ENCODE measurements around the gene ATG9B. TPM values are rescaled to one million over a fixed set of nuclear protein-coding genes. Genes with fewer than 3 reads are reported as not detected.
"Not testable (repeated sequence)": the region's sequence is repeated elsewhere in the genome, so short reads cannot be mapped to it uniquely, and the experiment has no call there.

ATG9B gene
- total RNA-seq, 1 donor from 2014 or later = 11.8 TPM

GRCh38 chr7:151031011-151031410 is 6.7 kb upstream of the ATG9B start:
- no peak for TF ChIP-seq CTCF (IDR thresholded peaks at IDR 0.05; ENCODE audit: unreplicated experiment)
- Mint-ChIP-seq H3K27me3 (ENCODE audit: low read depth) (no peaks in the 10 kb centered on the region), H3K36me3 (peaks cover 2% of the 10 kb centered on the region), H3K27ac (no peak overlapping the region), H3K4me3 (no peak overlapping the region), H3K4me1 (peaks cover 29% of the 10 kb centered on the region), H3K9me3 (no peaks in the 10 kb centered on the region)
- no peak for DNase-seq (ENCODE audit: low spot score in 2 of 2, unreplicated experiment in 2 of 2)

GRCh38 chr7:151028948-151029501 is 4.7 kb upstream of the ATG9B start:
- Mint-ChIP-seq H3K27ac (peak overlapping the region; percentile 97), H3K4me1 (peaks cover 32% of the 10 kb centered on the region), H3K27me3 (ENCODE audit: low read depth) (no peaks in the 10 kb centered on the region), H3K4me3 (peak overlapping the region; percentile 91), H3K9me3 (no peaks in the 10 kb centered on the region), H3K36me3 (peaks cover 2% of the 10 kb centered on the region)
- no peak for TF ChIP-seq CTCF (IDR thresholded peaks at IDR 0.05; ENCODE audit: unreplicated experiment)
- DNase-seq (ENCODE audit: low spot score in 2 of 2, unreplicated experiment in 2 of 2) = no peak

- peaks cover 32% of the 10 kb centered on the region for H3K4me1 Mint-ChIP-seq
- peaks cover 2% of the 10 kb centered on the region for H3K36me3 Mint-ChIP-seq
- no peaks in the 10 kb centered on the region for H3K27me3 Mint-ChIP-seq (ENCODE audit: low read depth)
- H3K27ac Mint-ChIP-seq = peak within 1 kb of the TSS; percentile 97
- no peak for TF ChIP-seq CTCF (IDR thresholded peaks at IDR 0.05; ENCODE audit: unreplicated experiment)
- H3K9me3 Mint-ChIP-seq = no peaks in the 10 kb centered on the region
- DNase-seq (ENCODE audit: low spot score in 2 of 2, unreplicated experiment in 2 of 2) = peak; percentile 96 to 98
- H3K4me3 Mint-ChIP-seq = peak within 1 kb of the TSS; percentile 91
Observed at GRCh38 chr7:151028131-151028947, 4.0 kb upstream of the ATG9B start, which contains the start of gene ABCB8. Gene ABCB8, plus strand, starts transcription at chr7:151028450. Its CDS starts 66 bp downstream, at chr7:151028516.

GRCh38 chr7:151027728-151028130 is 3.4 kb upstream of the ATG9B start:
- not testable (repeated sequence) for H3K9me3 Mint-ChIP-seq; DNase-seq (ENCODE audit: low spot score in 2 of 2, unreplicated experiment in 2 of 2); H3K36me3 Mint-ChIP-seq; H3K27me3 Mint-ChIP-seq (ENCODE audit: low read depth)
- Mint-ChIP-seq H3K4me3 (peak overlapping the region; percentile 91), H3K4me1 (peaks cover 32% of the 10 kb centered on the region), H3K27ac (peak overlapping the region; percentile 97)

GRCh38 chr7:151026771-151027727 is 2.8 kb upstream of the ATG9B start:
- H3K9me3 Mint-ChIP-seq; H3K36me3 Mint-ChIP-seq; DNase-seq (ENCODE audit: low spot score in 2 of 2, unreplicated experiment in 2 of 2); H3K27me3 Mint-ChIP-seq (ENCODE audit: low read depth): not testable (repeated sequence)
- H3K4me1 Mint-ChIP-seq = peaks cover 32% of the 10 kb centered on the region
- peak overlapping the region; percentile 97 for H3K27ac Mint-ChIP-seq
- peak overlapping the region; percentile 91 for H3K4me3 Mint-ChIP-seq

- no peak for TF ChIP-seq CTCF (IDR thresholded peaks at IDR 0.05; ENCODE audit: unreplicated experiment)
- peaks cover 2% of the 10 kb centered on the region for H3K36me3 Mint-ChIP-seq
- no peak for DNase-seq (ENCODE audit: low spot score in 2 of 2, unreplicated experiment in 2 of 2)
- H3K4me3 Mint-ChIP-seq = no peak overlapping the region
- H3K27me3 Mint-ChIP-seq (ENCODE audit: low read depth) = peaks cover 4% of the 10 kb centered on the region
- peak overlapping the region; percentile 97 for H3K27ac Mint-ChIP-seq
- H3K4me1 Mint-ChIP-seq = peaks cover 32% of the 10 kb centered on the region
- H3K9me3 Mint-ChIP-seq = no peaks in the 10 kb centered on the region
Observed at GRCh38 chr7:151025924-151026671, 1.8 kb upstream of the ATG9B start.

Data from mesothelial cell of epicardium (in vitro differentiated cells).